K562 (cell line): Measurements from ENCODE around the gene THAP12. TPM values are rescaled to one million over a fixed set of nuclear protein-coding genes. Genes with fewer than 3 reads are reported as not detected.
A peak's percentile ranks its signal among the peaks of the same experiment; 100 is the strongest.

Experiments
- C11orf30 ChIP-seq: fragments of 450-650 bp; IDR thresholded peaks from 2 replicates; pipeline ENCODE4 v1.6.1; 2016; ENCODE audit warnings: low read depth, mild to moderate bottlenecking
- CBFA2T3 ChIP-seq: fragments of 450-650 bp; IDR thresholded peaks from 2 replicates; pipeline ENCODE4 v1.6.1; 2017
- CHD1 ChIP-seq: fragments of 200-600 bp; sonication (generic); IDR thresholded peaks from one replicate; pipeline ENCODE4 v1.6.1; 2012; ENCODE audit warnings: mild to moderate bottlenecking, moderate library complexity, low read length, inconsistent platforms
- FOSL1 ChIP-seq: fragments of 200-800 bp; sonication (Bioruptor generic); conservative IDR thresholded peaks from 2 replicates; pipeline ENCODE4 v1.6.1; 2016; ENCODE audit warnings: missing genetic modification characterization, missing compliant biosample characterization
- HMG20A ChIP-seq: fragments of 450-650 bp; formaldehyde crosslinking; conservative IDR thresholded peaks from 2 replicates; pipeline ENCODE4 v1.4.0; 2020; ENCODE audit warnings: mild to moderate bottlenecking, mixed read lengths
- HNRNPL ChIP-seq: fragments of 200-400 bp; formaldehyde crosslinking; IDR thresholded peaks from 2 replicates; pipeline ENCODE4 v1.6.1; 2017; ENCODE audit warnings: low read depth, mild to moderate bottlenecking, low read length
- KDM2B ChIP-seq: fragments of 250-450 bp; sonication (Bioruptor Pico); IDR thresholded peaks from 2 replicates; pipeline ENCODE4 v1.8.0; 2021; ENCODE audit warnings: mild to moderate bottlenecking, moderate library complexity
- MTA3 ChIP-seq: fragments of 450-650 bp; formaldehyde crosslinking; IDR thresholded peaks from 2 replicates; pipeline ENCODE4 v1.6.1; 2017; ENCODE audit warnings: mild to moderate bottlenecking, borderline replicate concordance
- MYC ChIP-seq, 2 experiments: fragments of 250-450 bp in 1 of 2; sonication (Bioruptor Pico) in 1 of 2; IDR thresholded peaks; 2 replicates each; pipeline versions ENCODE4 v1.5.1 to v1.6.1; 2012 to 2021; ENCODE audit warnings: low read depth in 2 of 2, borderline replicate concordance in 1 of 2, improper control_type of control experiment in 1 of 2, low read length in 1 of 2, mild to moderate bottlenecking in 1 of 2, moderate library complexity in 1 of 2
- SLC30A9 ChIP-seq: fragments of 250-450 bp; sonication (Bioruptor Pico); IDR thresholded peaks from 2 replicates; pipeline ENCODE4 v1.8.0; 2022; ENCODE audit warnings: mild to moderate bottlenecking, moderate library complexity
- ZNF316 ChIP-seq: fragments of 450-650 bp; IDR thresholded peaks from 2 replicates; pipeline ENCODE4 v1.6.1; 2016
- ZNF354B ChIP-seq: fragments of 250-450 bp; sonication (Bioruptor Pico); IDR thresholded peaks from 2 replicates; pipeline ENCODE4 v1.4.0; 2020
- polyA plus RNA-seq, 8 experiments: library from polyadenylated mRNA; depleted of rRNA in 4 of 8; stranded (reverse) in 5 of 8; unstranded in 3 of 8; fragments of >200 nt; fragmentation: Nextera tagmentation in 2 of 8; fragmentation: Illumina TruSeq in 1 of 8; extraction: Ambion mirVana in 2 of 8; extraction: Trizol in 1 of 8; gene quantifications; 2 replicates each; pipeline versions ENCODE4 v1.2.1 to v1.2.3, GENCODE V29; 2011 to 2014; ENCODE audit warnings: inconsistent platforms in 1 of 8, missing spikeins in 1 of 8
- total RNA-seq, 7 experiments: library from RNA; depleted of rRNA in 6 of 7; stranded (reverse); fragments of >200 nt in 6 of 7; fragmentation: Illumina TruSeq in 2 of 7; extraction: Trizol in 2 of 7; gene quantifications; 2 replicates each; pipeline versions ENCODE4 v1.2.1 to v1.2.3, GENCODE V29; 2011 to 2021; ENCODE audit warnings: low replicate concordance in 1 of 7
- TF ChIP-seq, protein P1 (sequence below): fragments of 450-650 bp; IDR thresholded peaks from 2 replicates; pipeline ENCODE4 v1.6.1; 2016; ENCODE audit warnings: borderline replicate concordance
- TF ChIP-seq, protein P2 (sequence below): fragments of 450-650 bp; IDR thresholded peaks from 2 replicates; pipeline ENCODE4 v1.6.1; 2016; ENCODE audit warnings: low read depth
- TF ChIP-seq, protein P3 (sequence below): fragments of 250-450 bp; sonication (Bioruptor Pico); IDR thresholded peaks from 2 replicates; pipeline ENCODE4 v1.4.0; 2020; ENCODE audit warnings: mild to moderate bottlenecking, moderate library complexity

THAP12 gene
- total and polyA plus RNA-seq, 9 of the 15 experiments (the other 6 are each of a cell fraction or from before 2014, with no cell fraction given), result 28.1 to 103 (median 57.8) TPM

DNA sequence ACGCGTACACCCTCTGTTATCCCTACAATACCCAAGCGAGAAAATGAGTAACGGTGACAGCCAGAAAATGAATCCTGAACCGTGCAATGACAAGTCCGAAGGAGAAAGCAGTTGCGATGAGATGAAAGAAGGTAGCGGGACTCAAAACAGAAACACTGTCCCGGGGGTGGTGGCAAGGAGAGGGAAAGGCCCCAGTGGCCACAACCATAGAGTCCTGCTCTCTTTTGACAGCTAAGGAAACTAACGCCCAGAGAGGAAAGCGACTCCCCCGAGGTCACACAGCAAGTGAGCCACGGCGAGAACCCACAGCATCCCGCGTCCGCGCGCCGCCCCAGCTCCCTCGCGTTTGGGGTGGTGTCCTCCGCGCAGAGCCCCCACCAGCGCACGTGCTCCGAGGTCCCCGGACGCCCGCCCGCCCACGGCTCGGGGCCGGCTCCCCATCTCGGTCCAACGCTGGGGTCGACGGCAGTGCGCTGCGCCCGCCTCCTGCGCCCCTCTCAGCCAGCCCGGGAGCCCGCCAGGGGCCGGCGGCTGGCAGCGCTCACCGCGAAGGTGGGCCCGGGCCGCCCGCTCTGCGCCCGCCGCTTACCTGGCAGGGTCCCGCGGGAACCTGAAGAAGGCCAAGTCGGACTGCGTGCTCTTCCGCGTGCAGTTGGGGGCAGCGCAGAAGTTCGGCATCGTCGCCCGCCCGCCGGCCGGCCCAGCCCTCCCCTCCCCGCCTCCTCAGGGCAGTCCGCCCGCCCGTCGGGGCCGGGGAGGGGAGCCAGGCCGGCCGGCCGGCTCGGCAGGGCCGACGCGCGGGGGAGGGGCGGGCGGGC is 564 bp downstream of the THAP12 start (continued):
- no peak for TF ChIP-seq KDM2B (CRISPR knock-in tag)
- no peak for TF ChIP-seq HNRNPL
- TF ChIP-seq MTA3, result no peak
- TF ChIP-seq MYC (IDR thresholded peaks at IDR 0.05; ENCODE audit: low read depth, low read length), result peak; percentile 41; the same call in 1 of the 2 replicates
- no peak for TF ChIP-seq MYC (CRISPR knock-in tag; IDR thresholded peaks at IDR 0.05; ENCODE audit: borderline replicate concordance, low read depth)
- TF ChIP-seq, protein P1, sequence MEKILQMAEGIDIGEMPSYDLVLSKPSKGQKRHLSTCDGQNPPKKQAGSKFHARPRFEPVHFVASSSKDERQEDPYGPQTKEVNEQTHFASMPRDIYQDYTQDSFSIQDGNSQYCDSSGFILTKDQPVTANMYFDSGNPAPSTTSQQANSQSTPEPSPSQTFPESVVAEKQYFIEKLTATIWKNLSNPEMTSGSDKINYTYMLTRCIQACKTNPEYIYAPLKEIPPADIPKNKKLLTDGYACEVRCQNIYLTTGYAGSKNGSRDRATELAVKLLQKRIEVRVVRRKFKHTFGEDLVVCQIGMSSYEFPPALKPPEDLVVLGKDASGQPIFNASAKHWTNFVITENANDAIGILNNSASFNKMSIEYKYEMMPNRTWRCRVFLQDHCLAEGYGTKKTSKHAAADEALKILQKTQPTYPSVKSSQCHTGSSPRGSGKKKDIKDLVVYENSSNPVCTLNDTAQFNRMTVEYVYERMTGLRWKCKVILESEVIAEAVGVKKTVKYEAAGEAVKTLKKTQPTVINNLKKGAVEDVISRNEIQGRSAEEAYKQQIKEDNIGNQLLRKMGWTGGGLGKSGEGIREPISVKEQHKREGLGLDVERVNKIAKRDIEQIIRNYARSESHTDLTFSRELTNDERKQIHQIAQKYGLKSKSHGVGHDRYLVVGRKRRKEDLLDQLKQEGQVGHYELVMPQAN, result 0 out of 2 replicates have a peak, but pooled peaks have one; percentile 43
- TF ChIP-seq ZNF354B (CRISPR knock-in tag), result no peak
- TF ChIP-seq HMG20A (CRISPR knock-in tag), result no peak
- no peak for TF ChIP-seq CBFA2T3
- no peak for TF ChIP-seq FOSL1
- no peak for TF ChIP-seq C11orf30
- TF ChIP-seq, protein P2, sequence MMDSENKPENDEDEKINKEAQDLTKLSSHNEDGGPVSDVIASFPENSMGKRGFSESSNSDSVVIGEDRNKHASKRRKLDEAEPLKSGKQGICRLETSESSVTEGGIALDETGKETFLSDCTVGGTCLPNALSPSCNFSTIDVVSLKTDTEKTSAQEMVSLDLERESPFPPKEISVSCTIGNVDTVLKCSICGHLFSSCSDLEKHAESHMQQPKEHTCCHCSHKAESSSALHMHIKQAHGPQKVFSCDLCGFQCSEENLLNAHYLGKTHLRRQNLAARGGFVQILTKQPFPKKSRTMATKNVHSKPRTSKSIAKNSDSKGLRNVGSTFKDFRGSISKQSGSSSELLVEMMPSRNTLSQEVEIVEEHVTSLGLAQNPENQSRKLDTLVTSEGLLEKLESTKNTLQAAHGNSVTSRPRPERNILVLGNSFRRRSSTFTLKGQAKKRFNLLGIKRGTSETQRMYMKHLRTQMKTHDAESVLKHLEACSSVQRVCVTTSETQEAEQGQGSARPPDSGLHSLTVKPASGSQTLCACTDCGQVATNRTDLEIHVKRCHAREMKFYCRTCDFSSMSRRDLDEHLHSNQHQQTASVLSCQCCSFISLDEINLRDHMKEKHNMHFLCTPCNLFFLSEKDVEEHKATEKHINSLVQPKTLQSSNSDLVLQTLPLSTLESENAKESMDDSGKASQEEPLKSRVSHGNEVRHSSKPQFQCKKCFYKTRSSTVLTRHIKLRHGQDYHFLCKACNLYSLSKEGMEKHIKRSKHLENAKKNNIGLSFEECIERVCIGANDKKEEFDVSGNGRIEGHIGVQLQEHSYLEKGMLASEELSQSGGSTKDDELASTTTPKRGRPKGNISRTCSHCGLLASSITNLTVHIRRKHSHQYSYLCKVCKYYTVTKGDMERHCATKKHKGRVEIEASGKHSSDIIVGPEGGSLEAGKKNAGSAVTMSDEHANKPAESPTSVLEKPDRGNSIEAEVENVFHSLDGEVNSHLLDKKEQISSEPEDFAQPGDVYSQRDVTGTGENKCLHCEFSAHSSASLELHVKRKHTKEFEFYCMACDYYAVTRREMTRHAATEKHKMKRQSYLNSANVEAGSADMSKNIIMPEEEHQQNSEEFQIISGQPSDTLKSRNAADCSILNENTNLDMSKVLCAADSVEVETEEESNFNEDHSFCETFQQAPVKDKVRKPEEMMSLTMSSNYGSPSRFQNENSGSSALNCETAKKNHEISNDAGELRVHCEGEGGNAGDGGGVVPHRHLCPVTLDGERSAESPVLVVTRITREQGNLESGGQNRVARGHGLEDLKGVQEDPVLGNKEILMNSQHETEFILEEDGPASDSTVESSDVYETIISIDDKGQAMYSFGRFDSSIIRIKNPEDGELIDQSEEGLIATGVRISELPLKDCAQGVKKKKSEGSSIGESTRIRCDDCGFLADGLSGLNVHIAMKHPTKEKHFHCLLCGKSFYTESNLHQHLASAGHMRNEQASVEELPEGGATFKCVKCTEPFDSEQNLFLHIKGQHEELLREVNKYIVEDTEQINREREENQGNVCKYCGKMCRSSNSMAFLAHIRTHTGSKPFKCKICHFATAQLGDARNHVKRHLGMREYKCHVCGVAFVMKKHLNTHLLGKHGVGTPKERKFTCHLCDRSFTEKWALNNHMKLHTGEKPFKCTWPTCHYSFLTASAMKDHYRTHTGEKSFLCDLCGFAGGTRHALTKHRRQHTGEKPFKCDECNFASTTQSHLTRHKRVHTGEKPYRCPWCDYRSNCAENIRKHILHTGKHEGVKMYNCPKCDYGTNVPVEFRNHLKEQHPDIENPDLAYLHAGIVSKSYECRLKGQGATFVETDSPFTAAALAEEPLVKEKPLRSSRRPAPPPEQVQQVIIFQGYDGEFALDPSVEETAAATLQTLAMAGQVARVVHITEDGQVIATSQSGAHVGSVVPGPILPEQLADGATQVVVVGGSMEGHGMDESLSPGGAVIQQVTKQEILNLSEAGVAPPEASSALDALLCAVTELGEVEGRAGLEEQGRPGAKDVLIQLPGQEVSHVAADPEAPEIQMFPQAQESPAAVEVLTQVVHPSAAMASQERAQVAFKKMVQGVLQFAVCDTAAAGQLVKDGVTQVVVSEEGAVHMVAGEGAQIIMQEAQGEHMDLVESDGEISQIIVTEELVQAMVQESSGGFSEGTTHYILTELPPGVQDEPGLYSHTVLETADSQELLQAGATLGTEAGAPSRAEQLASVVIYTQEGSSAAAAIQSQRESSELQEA, result no peak
- TF ChIP-seq ZNF316, result no peak
- TF ChIP-seq SLC30A9 (CRISPR knock-in tag), result no peak
- peak; percentile 35 for TF ChIP-seq CHD1
- TF ChIP-seq, protein P3, sequence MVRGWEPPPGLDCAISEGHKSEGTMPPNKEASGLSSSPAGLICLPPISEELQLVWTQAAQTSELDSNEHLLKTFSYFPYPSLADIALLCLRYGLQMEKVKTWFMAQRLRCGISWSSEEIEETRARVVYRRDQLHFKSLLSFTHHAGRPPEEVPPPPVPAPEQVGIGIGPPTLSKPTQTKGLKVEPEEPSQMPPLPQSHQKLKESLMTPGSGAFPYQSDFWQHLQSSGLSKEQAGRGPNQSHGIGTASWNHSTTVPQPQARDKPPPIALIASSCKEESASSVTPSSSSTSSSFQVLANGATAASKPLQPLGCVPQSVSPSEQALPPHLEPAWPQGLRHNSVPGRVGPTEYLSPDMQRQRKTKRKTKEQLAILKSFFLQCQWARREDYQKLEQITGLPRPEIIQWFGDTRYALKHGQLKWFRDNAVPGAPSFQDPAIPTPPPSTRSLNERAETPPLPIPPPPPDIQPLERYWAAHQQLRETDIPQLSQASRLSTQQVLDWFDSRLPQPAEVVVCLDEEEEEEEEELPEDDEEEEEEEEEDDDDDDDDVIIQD, result no peak
